ENCODE measurements around the gene ZC3H12D. TPM values are rescaled to one million over a fixed set of nuclear protein-coding genes. Genes with fewer than 3 reads are reported as not detected.

The ZC3H12D gene
- total and polyA plus RNA-seq, 4 donors, result 1.1 to 4.7 (median 2.4) TPM

GRCh38 chr6:149456311-149457021 is 28.3 kb downstream of the ZC3H12D start:
- no peaks in the 10 kb centered on the region for H3K27me3 ChIP-seq (ENCODE audit: control insufficient read depth in 3 of 3, insufficient read depth in 3 of 3, low read length in 2 of 3)
- H3K36me3 ChIP-seq (ENCODE audit: control insufficient read depth in 4 of 4, insufficient read depth in 4 of 4, low read length in 4 of 4), result no peaks in the 10 kb centered on the region
- WGBS, 2 donors, result 91 to 92% methylated on average over 48 to 49 of the region's 49 CpGs
- no peak overlapping the region for H3K27ac ChIP-seq (ENCODE audit: low read depth in 1 of 2, low read length in 1 of 2)
- no peaks in the 10 kb centered on the region for H3K9me3 ChIP-seq (ENCODE audit: control insufficient read depth in 4 of 4, insufficient read depth in 3 of 4, low read length in 3 of 4)
- no peak overlapping the region for H3K4me3 ChIP-seq
- no peak for TF ChIP-seq CTCF (IDR thresholded peaks at IDR 0.05; ENCODE audit: control extremely low read depth, extremely low read depth)
- DNase-seq (no peak), ATAC-seq (ENCODE audit: insufficient read depth, low FRiP score) (no peak)
- peaks cover 8 to 44% (median 17%) of the 10 kb centered on the region in 5 donors for H3K4me1 ChIP-seq (ENCODE audit: control insufficient read depth in 5 of 5, insufficient read depth in 5 of 5, low read length in 5 of 5)
- no peak overlapping the region for H3K9ac ChIP-seq (ENCODE audit: insufficient read depth in 1 of 2, low read length in 2 of 2)

GRCh38 chr6:149455031-149455732 is 29.6 kb downstream of the ZC3H12D start:
- peak overlapping the region; percentile 82 to 83 for H3K27ac ChIP-seq (ENCODE audit: low read depth in 1 of 2, low read length in 1 of 2)
- peaks cover 14 to 48% (median 17%) of the 10 kb centered on the region in 5 donors for H3K4me1 ChIP-seq (ENCODE audit: control insufficient read depth in 5 of 5, insufficient read depth in 5 of 5, low read length in 5 of 5)
- ATAC-seq (ENCODE audit: insufficient read depth, low FRiP score) (no peak), DNase-seq (peak in 2 of 3 donors; percentile 26 to 35)
- no peak overlapping the region for H3K4me3 ChIP-seq
- H3K9me3 ChIP-seq (ENCODE audit: control insufficient read depth in 4 of 4, insufficient read depth in 3 of 4, low read length in 3 of 4), result no peaks in the 10 kb centered on the region
- H3K9ac ChIP-seq (ENCODE audit: insufficient read depth in 1 of 2, low read length in 2 of 2), result no peak overlapping the region
- peaks cover 0 to 3% (median 0%) of the 10 kb centered on the region in 3 donors for H3K27me3 ChIP-seq (ENCODE audit: control insufficient read depth in 3 of 3, insufficient read depth in 3 of 3, low read length in 2 of 3)
- 69 to 84% methylated on average over 11 of the region's 11 CpGs for WGBS, 2 donors
- no peak for TF ChIP-seq CTCF (IDR thresholded peaks at IDR 0.05; ENCODE audit: control extremely low read depth, extremely low read depth)
- no peaks in the 10 kb centered on the region for H3K36me3 ChIP-seq (ENCODE audit: control insufficient read depth in 4 of 4, insufficient read depth in 4 of 4, low read length in 4 of 4)

- peak overlapping the region; percentile 82 to 83 for H3K27ac ChIP-seq (ENCODE audit: low read depth in 1 of 2, low read length in 1 of 2)
- no peak for TF ChIP-seq CTCF (IDR thresholded peaks at IDR 0.05; ENCODE audit: control extremely low read depth, extremely low read depth)
- H3K4me1 ChIP-seq (ENCODE audit: control insufficient read depth in 5 of 5, insufficient read depth in 5 of 5, low read length in 5 of 5), result peaks cover 11 to 48% (median 17%) of the 10 kb centered on the region in 5 donors
- WGBS, 2 donors, result 10 to 13% methylated on average over 15 of the region's 15 CpGs
- ATAC-seq (ENCODE audit: insufficient read depth, low FRiP score) (peak; percentile 80), DNase-seq (peak; percentile 89 to 91 (median 90))
- no peaks in the 10 kb centered on the region for H3K36me3 ChIP-seq (ENCODE audit: control insufficient read depth in 4 of 4, insufficient read depth in 4 of 4, low read length in 4 of 4)
- no peaks in the 10 kb centered on the region for H3K9me3 ChIP-seq (ENCODE audit: control insufficient read depth in 4 of 4, insufficient read depth in 3 of 4, low read length in 3 of 4)
- H3K27me3 ChIP-seq (ENCODE audit: control insufficient read depth in 3 of 3, insufficient read depth in 3 of 3, low read length in 2 of 3), result peaks cover 0 to 8% (median 0%) of the 10 kb centered on the region in 3 donors
- no peak overlapping the region for H3K4me3 ChIP-seq
- H3K9ac ChIP-seq (ENCODE audit: insufficient read depth in 1 of 2, low read length in 2 of 2), result peak overlapping the region; percentile 31 to 34
These were observed 30.4 kb downstream of the ZC3H12D start for GRCh38 chr6:149454346-149454848.
